ENCODE results near the gene TLE6. TPM values are rescaled to one million over a fixed set of nuclear protein-coding genes. Genes with fewer than 3 reads are reported as not detected.
A peak's percentile ranks its signal among the peaks of the same experiment; 100 is the strongest.

The TLE6 gene
- total and polyA plus RNA-seq, 10 of the 15 experiments (the other 5 are each of a cell fraction or from before 2014, with no cell fraction given), result 2.7 to 13.8 (median 6.4) TPM

DNA sequence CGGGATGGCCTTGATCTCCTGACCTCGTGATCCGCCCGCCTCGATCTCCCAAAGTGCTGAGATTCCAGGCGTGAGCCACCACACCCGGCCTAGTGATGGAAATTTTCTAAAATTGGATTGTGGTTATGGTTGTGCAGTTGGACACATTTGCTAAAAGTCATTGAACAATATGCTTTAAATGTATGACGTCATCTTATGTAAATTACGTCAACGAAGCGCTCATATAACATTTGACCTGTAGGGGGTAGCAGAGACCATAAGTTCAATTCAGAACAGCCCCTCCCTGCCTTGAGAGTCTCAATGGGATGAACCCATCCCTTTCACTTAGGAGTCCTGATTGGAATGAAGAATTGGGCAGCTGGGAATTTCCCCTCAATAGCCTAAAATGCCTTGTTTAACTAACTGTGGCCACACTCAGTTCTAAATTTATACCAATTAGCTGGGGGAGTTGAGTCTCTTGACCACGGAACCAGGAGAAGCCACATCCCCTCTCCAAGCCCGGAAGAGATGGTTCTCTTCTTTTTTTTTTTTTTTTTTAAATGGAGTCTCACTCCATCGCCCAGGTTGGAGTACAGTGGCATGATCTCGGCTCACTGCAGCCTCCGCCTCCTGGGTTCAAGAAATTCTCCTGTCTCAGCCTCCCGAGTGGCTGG, 15.2 kb upstream of the TLE6 start (continued):
- no peak for TF ChIP-seq REST (IDR thresholded peaks at IDR 0.05; ENCODE audit: low read depth, low read length)
- TF ChIP-seq MYB (IDR thresholded peaks at IDR 0.05; ENCODE audit: borderline replicate concordance, low read depth, low read length), result no peak
- peak; percentile 90 for TF ChIP-seq PRDM15 (CRISPR knock-in tag; IDR thresholded peaks at IDR 0.05)
- TF ChIP-seq, protein P1, sequence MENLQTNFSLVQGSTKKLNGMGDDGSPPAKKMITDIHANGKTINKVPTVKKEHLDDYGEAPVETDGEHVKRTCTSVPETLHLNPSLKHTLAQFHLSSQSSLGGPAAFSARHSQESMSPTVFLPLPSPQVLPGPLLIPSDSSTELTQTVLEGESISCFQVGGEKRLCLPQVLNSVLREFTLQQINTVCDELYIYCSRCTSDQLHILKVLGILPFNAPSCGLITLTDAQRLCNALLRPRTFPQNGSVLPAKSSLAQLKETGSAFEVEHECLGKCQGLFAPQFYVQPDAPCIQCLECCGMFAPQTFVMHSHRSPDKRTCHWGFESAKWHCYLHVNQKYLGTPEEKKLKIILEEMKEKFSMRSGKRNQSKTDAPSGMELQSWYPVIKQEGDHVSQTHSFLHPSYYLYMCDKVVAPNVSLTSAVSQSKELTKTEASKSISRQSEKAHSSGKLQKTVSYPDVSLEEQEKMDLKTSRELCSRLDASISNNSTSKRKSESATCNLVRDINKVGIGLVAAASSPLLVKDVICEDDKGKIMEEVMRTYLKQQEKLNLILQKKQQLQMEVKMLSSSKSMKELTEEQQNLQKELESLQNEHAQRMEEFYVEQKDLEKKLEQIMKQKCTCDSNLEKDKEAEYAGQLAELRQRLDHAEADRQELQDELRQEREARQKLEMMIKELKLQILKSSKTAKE (IDR thresholded peaks at IDR 0.05; ENCODE audit: low read depth, poor library complexity, severe bottlenecking), result peak; percentile 71
- TF ChIP-seq HDGF (IDR thresholded peaks at IDR 0.05), result no peak
- no peak for TF ChIP-seq ZZZ3 (IDR thresholded peaks at IDR 0.05; ENCODE audit: control insufficient read depth, insufficient read length, low read depth)
- no peak for TF ChIP-seq POLR2A (IDR thresholded peaks at IDR 0.05; ENCODE audit: low read depth, low read length)
- no peak for TF ChIP-seq RCOR1 (conservative IDR thresholded peaks at IDR 0.05; ENCODE audit: low read depth, low read length)
- no peak for TF ChIP-seq GABPA (IDR thresholded peaks at IDR 0.05; ENCODE audit: low read depth)
- TF ChIP-seq IKZF1 (conservative IDR thresholded peaks at IDR 0.05), result peak; percentile 65
- peak; percentile 44; the same call in 1 of the 3 replicates for TF ChIP-seq POU2F2 (IDR thresholded peaks at IDR 0.05; ENCODE audit: borderline replicate concordance, low read depth, low read length)
- no peak for TF ChIP-seq SIN3A (IDR thresholded peaks at IDR 0.05; ENCODE audit: low read depth, low read length)
- TF ChIP-seq STAT3 (IDR thresholded peaks at IDR 0.05; ENCODE audit: low read depth, low read length), result no peak
- TF ChIP-seq RAD51 (IDR thresholded peaks at IDR 0.05), result no peak
- TF ChIP-seq ZBTB33 (IDR thresholded peaks at IDR 0.05), result no peak
- no peak for TF ChIP-seq NFXL1 (IDR thresholded peaks at IDR 0.05; ENCODE audit: borderline replicate concordance)
- no peak for TF ChIP-seq HSF1 (IDR thresholded peaks at IDR 0.05; ENCODE audit: low read depth, low read length)

Measured in GM12878 (cell line).